ENCODE results near the gene DYNLT5.

GRCh38 chr1:66778969-66779368, 26.7 kb downstream of the DYNLT5 start:
- TF ChIP-seq POLR2AphosphoS5 (IDR thresholded peaks at IDR 0.05) (no peak), POLR2A (IDR thresholded peaks at IDR 0.05) (no peak)
